Glomerular visceral epithelial cell (primary cell): ENCODE measurements around the gene RBMXL3.
"Not testable (repeated sequence)": the region's sequence is repeated elsewhere in the genome, so short reads cannot be mapped to it uniquely, and the experiment has no call there.

Experiments used
- DNase-seq: peaks from one replicate; pipeline ENCODE4 v3.0.0-alpha.2; 2016; ENCODE audit errors: extremely low spot score

Gene RBMXL3

DNA sequence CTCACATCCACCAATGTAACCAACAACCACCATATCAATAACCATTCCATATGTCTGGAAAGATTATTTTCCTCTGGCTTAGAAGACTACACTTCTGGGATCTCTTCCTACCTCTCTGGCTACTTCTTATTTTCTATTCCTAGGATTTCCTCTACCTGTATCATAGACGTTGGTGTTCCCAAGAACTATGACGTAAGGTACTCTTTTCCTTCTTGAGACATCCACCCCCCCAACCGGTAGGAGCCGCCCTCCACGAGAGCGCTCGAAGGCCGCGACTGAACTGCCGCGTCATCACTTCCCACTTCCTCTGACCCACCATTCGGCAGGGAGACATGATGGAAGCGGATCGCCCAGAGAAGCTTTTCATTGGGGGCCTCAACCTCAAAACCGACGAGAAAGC is at the start of gene RBMXL3:
Gene RBMXL3 (plus strand): TSS at position 301 of the 400 bp plus-strand sequence. CDS start 32 bp downstream, at position 333.
- DNase-seq: no peak

DNA sequence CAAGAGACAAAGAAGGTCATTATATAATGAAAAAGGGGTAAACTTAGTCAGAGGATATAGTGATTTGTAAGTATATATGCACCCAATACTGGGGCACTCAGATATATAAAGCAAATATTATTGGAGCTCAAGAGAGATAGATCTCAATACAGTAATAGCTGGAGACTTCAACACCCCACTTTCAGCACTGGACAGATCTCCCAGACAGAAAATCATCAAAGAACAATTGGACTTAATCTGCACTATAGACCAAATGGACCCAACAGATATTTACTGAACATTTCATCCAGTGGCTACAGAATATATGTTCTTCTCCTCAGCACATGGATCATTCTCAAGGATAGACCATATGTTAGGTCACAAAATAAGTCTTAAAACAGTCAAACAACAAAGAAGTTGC is 47.2 kb upstream of the RBMXL3 start:
- DNase-seq: no peak

DNA sequence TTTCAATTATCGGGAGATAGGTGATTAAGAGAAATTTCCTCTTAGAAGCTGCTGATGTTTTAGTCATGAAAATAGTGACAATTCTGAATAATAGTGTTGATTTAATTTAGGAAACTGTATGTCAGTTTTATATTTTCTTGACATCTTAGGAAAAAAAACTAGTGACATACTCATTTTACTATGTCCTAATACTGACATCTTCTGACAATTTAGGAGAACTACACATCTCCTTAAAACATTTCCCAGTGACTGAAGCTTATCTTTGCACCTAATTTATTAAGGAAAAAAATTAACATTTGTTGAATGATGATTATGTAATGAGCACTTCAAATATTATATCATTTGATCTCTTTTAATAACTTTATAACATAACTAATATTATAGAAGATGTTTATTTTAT is 42.0 kb upstream of the RBMXL3 start:
- no peak for DNase-seq

DNA sequence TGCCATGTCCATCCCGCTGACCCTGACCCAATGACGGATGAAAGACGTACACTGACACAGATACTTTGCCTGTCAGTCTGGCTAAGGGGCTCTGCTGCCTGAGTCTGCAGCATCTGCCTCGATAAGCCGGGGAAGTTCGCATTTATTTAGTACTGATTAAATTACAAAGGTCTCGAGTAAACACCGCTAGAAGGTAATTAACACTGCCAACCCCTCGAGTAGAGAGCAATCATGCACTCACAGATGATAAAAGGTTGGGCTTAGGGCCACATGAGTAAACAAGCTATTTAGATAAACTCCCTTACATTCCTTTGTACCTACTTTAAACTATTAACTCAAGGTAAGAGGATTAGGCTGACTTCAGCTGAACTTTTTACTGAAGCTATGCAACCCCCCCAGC is 16.0 kb upstream of the RBMXL3 start:
- no peak for DNase-seq

DNA sequence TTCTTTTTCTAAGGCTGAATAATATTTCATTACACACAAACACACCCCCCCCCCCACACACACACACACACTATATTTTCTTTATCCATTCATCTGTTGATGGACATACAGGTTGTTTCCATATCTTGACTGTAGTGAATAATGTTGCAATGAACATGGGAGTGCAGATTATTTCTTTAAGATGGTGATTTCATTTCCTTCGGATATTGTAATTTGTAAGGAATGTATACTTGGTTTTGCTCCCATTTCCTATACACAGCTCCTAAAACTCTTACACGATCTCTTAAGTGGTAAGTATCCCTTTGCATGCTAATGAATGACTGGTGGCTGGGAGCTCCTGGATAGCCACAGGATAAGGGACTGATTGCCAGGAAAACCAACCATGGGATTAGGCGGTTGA is 14.7 kb upstream of the RBMXL3 start:
- no peak for DNase-seq

DNA sequence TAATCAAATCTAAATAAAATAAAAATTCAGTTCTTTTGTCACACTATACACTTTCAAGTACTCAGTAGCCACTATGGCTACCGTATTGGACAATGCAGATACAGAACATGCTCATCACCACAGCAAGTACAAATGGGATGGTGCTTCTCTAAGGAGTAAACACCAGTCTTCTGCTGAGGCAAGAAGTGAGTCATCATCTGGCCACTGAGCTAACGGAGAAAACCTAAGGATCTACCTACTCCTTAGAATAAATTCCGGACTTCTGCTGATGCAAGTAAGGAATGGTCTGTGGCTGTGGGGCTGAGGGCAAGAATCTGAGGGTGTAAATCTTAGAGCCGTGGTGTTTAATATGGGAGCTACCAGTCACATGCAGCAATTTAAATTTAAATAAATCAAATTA is 11.3 kb upstream of the RBMXL3 start:
- no peak for DNase-seq

DNA sequence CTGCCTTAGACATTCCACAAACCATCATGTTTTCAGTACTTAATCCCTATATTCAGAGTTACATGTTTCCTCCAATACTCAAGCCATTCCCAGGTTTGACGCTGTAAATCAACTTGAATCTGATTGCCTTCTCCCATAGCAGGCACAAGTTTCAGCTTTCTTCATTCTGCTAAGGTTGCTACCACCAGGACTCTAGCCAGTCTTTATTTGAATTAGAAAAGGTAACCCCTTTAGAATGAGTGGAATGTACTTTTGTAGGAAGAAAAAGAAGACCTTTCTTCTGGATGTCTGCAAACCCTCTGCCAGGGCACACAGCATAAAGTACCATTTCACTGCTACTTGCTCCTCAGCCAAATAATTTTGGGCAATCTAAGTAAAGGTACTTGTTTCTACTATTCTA is 10.7 kb upstream of the RBMXL3 start:
- DNase-seq: no peak

DNA sequence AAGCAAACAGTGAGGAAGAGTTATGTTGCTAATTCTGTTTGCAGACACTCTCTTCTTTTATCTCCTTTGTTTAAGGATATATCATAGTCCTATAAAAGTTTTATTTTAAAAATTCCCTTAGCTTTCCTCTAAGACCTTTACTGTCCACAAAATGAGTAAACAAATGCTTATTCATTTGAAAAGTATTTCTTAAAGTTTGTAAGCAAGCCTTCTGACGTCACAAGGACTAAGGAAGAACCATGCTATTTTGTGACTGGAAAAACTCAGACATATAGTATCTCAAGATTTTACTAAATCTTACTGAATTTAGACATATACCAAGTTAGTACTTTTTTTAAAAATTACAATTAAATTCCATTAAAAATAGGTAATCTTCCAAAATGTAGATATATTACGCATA is 5.2 kb upstream of the RBMXL3 start:
- no peak for DNase-seq

DNA sequence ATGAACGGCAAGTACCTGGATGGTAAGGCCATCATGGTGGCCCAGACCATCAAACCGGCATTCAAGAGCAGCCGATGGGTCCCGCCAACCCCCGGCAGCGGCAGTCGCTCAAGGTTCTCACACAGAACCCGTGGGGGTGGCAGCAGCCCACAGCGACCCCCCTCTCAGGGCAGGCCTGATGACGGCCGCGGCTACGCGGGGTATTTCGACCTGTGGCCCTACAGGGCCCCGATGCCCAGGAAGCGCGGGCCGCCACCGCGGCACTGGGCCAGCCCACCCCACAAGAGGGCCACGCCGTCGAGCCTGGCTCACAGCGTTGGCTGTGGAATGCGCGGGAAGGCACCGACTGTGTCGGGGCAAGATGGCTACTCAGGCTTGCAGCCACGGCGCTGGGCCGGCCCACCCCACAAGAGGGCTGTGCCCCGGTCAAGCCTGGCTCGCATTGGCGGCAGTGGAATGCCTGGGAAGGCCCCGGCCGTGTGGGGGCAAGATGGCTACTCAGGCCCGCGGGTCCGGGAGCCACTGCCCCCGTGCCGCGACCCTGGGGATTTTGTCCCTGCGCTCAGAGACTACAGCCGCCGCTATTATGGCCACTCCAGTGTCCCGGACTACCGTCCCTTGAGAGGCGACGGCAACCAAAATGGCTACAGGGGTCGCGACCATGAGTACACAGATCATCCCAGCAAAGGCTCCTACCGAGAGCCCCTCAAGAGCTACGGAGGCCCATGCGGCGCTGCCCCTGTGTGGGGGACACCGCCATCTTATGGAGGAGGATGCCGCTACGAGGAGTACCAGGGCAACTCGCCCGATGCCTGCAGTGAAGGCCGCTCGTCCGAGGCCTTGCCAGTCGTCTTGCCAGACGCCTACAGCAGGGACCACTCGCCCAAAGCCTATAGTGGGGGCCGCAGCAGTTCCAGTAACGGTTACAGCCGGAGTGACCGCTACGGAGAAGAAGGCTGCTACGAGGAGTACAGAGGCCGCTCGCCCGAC is 731 bp downstream of the RBMXL3 start:
- no peak for DNase-seq

DNA sequence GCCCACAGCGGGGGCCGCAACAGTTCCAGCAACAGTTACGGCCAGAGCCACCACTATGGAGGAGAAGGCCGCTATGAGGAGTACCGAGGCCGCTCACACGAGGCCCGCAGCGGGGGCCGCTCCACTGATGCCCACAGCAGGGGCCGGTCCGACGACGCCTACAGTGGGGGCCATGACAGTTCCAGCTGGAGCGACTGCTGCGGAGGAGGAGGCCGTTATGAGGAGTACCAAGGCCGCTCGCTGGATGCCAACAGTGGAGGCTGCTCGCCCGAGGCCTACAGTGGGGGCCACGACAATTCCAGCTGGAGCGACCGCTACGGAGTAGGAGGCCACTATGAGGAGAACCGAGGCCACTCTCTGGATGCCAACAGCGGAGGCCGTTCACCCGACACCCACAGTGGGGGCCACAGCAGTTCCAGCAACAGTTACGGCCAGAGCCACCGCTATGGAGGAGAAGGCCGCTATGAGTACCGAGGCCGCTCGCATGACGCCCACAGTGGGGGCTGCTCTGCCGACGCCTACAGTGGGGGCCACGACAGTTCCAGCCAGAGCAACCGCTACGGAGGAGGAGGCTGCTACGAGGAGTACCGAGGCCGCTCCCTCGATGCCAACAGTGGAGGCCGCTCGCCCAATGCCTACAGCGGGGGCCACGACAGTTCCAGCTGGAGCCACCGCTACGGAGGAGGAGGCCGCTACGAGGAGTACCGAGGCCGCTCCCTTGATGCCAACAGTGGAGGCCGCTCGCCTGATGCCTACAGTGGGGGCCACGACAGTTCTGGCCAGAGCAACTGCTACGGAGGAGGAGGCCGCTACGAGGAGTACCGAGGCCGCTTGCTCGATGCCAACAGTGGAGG is 1.7 kb downstream of the RBMXL3 start:
- DNase-seq: no peak

DNA sequence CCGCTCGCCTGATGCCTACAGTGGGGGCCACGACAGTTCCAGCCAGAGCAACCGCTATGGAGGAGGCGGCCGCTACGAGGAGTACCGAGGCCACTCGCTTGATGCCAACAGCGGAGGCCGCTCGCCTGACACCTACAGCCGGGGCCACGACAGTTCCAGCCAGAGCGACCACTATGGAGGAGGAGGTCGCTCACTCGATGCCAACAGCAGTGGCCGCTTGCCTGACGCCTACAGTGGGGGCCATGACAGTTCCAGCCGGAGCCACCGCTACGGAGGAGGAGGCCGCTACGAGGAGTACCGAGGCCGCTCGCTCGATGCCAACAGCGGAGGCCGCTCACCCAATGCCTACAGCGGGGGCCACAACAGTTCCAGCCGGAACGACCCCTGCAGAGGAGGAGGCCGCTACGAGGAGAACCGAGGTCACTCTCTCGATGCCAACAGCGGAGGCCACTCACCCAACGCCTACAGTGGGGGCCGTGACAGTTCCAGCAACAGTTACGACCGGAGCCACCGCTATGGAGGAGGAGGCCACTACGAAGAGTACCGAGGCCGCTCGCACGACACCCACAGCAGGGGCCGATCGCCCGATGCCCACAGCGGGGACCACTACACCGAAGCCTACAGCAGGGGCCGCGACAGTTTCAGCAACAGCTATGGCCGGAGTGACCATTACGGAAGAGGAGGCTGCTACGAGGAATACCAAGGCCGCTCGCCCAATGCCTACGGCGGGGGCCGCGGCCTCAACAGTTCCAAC is 2.5 kb downstream of the RBMXL3 start:
- no peak for DNase-seq

DNA sequence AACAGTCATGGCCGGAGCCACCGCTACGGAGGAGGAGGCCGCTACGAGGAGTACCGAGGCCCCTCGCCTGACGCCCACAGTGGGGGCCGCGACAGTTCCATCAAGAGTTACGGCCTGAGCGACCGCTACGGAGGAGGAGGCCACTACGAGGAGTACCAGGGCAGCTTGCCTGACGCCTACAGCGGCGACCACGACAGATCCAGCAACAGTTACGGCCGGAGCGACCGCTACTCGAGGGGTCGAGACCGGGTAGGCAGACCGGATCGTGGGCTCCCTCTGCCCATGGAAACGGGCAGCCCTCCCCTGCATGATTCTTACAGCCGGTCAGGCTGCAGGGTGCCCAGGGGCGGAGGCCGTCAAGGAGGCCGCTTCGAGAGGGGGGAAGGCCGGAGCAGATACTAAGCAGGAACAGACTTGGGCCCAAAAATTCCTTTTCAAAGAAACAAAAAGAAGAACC is 3.1 kb downstream of the RBMXL3 start:
- DNase-seq: no peak

DNA sequence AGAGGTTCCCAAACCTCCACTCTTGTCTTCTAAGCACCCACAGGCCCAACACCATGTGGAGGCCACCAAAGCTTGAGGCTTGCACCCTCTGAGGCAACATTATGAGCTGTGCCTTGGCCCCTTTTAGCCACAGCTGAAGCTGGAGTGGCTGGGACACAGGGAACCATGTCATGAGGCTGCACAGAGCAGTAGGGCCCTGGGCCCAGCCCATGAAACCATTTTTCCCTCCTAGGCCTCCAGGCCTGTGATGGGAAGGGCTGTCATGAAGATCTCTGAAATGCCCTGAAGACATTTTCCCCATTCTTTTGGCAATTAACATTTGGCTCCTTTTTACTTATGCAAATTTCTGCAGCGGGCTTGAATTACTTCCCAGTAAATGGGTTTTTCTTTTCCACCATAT is 14.8 kb downstream of the RBMXL3 start:
- DNase-seq: no peak

DNA sequence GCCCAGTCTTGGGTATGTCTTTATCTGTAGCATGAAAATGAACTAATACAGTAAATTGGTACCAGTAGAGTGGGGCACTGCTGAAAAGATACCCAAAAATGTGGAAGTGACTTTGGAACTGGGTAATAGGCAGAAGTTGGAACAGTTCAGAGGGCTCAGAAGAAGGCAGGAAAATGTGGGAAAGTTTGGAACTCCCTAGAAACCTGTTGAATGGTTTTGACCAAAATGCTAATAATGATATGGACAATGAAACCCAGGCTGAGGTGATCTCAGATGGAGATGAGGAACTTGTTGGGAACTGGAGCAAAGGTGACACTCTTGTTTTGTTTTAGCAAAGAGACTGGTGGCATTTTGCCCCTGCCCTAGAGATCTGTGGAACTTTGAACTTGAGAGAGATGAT is 20.3 kb downstream of the RBMXL3 start:
- not testable (repeated sequence) for DNase-seq

DNA sequence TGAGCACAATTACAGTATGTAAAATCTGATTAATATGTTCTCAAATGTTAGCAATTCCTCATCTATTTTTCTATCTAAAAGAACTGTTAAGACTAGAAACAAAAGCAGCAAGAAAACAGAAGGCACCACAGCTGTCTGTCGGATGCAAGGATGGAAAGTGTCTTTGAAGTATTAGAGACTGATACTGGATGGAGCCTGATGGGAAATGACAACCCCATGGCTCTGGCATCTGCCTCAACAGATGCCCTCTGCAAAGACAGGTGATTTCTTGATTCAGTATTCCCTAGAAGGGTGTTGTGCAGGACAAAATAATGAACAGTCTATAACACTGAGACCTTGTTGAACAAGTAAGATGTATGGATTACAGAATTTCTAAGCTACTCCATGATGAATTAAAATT is 24.9 kb downstream of the RBMXL3 start:
- DNase-seq: no peak

DNA sequence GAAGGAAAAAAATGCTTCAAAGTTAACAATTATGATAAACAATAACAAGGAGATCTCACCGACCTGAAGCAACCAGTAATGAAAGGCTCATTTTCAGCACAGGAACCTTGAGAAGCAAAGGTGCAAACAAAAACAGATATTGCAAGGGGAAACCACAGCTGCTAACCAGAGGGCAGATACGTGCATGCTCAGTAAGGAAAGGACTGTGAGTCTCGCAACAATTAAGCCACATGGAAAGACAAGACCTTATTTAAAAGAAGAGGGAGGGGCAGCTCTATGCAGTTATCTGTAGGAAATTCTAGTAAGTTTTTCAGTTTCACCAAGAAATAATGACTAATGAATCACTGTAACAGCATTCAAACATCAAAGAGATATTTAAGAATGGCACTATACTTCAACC is 25.4 kb downstream of the RBMXL3 start:
- no peak for DNase-seq

DNA sequence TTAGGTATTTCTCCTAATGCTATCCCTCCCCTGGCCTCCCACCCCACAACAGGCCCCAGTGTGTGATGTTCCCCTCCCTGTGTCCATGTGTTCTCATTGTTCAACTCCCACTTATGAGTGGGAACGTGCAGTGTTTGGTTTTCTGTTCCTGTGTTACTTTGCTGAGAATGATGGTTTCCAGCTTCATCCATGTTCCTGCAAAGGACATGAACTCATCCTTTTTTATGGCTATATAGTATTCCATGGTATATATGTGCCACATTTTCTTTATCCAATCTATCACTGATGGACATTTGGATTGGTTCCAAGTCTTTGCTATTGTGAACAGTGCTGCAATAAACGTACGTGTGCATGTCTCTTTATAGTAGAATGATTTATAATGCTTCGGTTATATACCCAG is 28.1 kb downstream of the RBMXL3 start:
- not testable (repeated sequence) for DNase-seq

DNA sequence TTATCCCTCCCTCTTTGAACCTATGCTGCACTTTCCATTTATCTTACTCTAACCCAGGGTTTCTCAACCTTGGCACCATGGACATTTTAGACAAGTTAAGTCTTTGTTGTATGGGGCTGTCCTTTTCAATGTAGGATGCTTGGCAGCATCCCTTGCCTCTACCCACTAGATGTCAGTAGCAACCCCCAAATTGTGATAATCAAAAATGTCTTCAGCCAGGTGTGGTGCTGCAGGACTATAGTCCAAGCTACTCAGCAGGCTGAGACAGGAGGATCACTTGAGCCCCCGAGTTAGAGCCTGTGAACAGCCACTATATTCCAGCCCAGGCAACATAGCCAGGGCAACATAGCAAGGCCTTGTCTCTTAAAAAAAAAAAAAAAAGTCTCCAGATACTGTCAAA is 37.7 kb downstream of the RBMXL3 start:
- DNase-seq: peak; percentile 16

DNA sequence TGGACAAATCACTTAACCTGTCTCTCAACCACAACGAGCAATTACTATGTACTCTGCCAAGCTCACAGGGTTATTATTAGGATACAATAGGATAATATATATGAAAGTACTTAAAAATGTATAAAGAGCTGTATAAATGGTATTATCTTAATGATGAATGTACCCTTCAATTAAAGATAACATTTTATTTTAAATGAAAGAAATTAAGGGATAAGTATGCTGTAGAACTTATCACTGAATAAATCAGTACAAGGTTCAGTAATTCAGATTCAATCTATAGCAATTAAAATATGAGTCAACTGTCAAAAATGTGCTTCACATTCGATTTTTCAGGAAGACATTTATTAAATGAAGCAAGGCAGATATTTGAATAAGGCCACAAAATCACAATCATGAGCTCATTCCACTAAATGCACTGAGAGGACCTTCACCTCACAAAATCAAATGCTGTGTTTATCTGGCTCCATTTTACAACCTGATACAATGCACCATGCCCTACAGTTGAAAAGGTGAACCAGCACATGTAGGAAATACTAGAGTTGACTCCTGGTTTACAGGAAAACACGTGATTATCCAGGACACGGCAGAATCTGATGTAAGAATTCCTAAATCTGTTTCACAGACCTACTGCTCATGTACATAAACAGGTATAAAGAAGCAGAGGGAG is 40.3 kb downstream of the RBMXL3 start:
- DNase-seq: no peak

DNA sequence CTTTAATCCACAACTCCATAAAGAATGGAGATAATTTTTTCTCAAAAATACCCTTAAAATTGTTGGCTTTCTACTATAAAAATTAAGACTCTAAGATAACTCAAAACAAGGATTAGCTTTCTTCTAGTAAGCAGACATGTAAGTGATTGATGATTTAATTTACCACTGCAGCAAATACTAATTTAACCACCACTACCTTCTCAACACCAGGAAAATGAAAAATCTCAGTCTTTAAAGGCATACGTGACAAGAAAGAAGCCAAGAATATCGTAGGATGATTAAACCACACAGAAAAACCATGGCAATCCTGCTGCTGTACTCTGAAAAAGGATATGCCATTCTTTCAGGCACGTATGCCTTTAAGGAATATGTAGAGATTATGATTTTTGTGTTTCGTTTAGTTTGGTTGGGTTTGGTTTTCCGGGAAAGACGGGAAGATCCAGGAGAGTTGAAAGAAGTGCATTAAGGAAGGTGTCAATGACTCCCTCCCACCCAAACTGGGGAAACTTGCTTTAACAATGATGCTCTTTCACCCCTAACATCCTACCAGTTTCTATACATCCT is 43.8 kb downstream of the RBMXL3 start:
- DNase-seq: no peak
